ENCODE measurements around the gene VASH2. TPM values are rescaled to one million over a fixed set of nuclear protein-coding genes. Genes with fewer than 3 reads are reported as not detected.

The VASH2 gene
- total RNA-seq, 1 experiment from 2014 or later, result 3.2 TPM

GRCh38 chr1:212937034-212937433, 13.3 kb upstream of the VASH2 start:
- intact Hi-C loops (cut with micrococcal nuclease; ENCODE audit: unreplicated experiment), result no loop called here
- Histone ChIP-seq H3K36me3 (ENCODE audit: control insufficient read depth, insufficient read depth, low read length) (no peaks in the 10 kb centered on the region), H3K4me3 (ENCODE audit: low read depth, low read length) (no peak overlapping the region), H3K4me1 (no peaks in the 10 kb centered on the region; the same call in 1 of the 2 replicates), H3K27me3 (replicated peaks; ENCODE audit: control insufficient read depth, insufficient read depth, low read length) (no peaks in the 10 kb centered on the region), H3K9me3 (no peaks in the 10 kb centered on the region)
- Mint-ChIP-seq H3K27me3 (ENCODE audit: insufficient read depth, unreplicated experiment) (no peaks in the 10 kb centered on the region), H3K36me3 (ENCODE audit: insufficient read depth, unreplicated experiment) (no peaks in the 10 kb centered on the region), H3K27ac (ENCODE audit: unreplicated experiment) (no peak overlapping the region), H3K4me1 (ENCODE audit: low read depth, unreplicated experiment) (peaks cover 6% of the 10 kb centered on the region), H3K9me3 (ENCODE audit: unreplicated experiment) (no peaks in the 10 kb centered on the region), H3K4me3 (ENCODE audit: unreplicated experiment) (no peak overlapping the region)
- ChIA-PET POLR2A (no interaction called here), CTCF (no interaction called here)
- no peak for TF ChIP-seq CTCF (IDR thresholded peaks at IDR 0.05; ENCODE audit: insufficient read depth in 1 of 2, low read depth in 1 of 2, low read length in 1 of 2, severe bottlenecking in 1 of 2, unreplicated experiment in 1 of 2)
- no peak for DNase-seq
- BruUV-seq (replicated peaks), result no TSS peak

GRCh38 chr1:212938846-212939245, 11.5 kb upstream of the VASH2 start:
- no peak for TF ChIP-seq CTCF (IDR thresholded peaks at IDR 0.05; ENCODE audit: insufficient read depth in 1 of 2, low read depth in 1 of 2, low read length in 1 of 2, severe bottlenecking in 1 of 2, unreplicated experiment in 1 of 2)
- H3K4me1 Mint-ChIP-seq (ENCODE audit: low read depth, unreplicated experiment), result peaks cover 6% of the 10 kb centered on the region
- Histone ChIP-seq H3K4me3 (ENCODE audit: low read depth, low read length) (no peak overlapping the region), H3K36me3 (ENCODE audit: control insufficient read depth, insufficient read depth, low read length) (no peaks in the 10 kb centered on the region), H3K9me3 (no peaks in the 10 kb centered on the region), H3K4me1 (no peaks in the 10 kb centered on the region), H3K27me3 (replicated peaks; ENCODE audit: control insufficient read depth, insufficient read depth, low read length) (no peaks in the 10 kb centered on the region)
- no peaks in the 10 kb centered on the region for H3K27me3 Mint-ChIP-seq (ENCODE audit: insufficient read depth, unreplicated experiment)
- no peak overlapping the region for H3K27ac Mint-ChIP-seq (ENCODE audit: unreplicated experiment)
- ChIA-PET CTCF (no interaction called here), POLR2A (no interaction called here)
- BruUV-seq (replicated peaks), result no TSS peak
- no peak for DNase-seq
- intact Hi-C loops (cut with micrococcal nuclease; ENCODE audit: unreplicated experiment), result no loop called here
- H3K4me3 Mint-ChIP-seq (ENCODE audit: unreplicated experiment), result no peak overlapping the region
- H3K36me3 Mint-ChIP-seq (ENCODE audit: insufficient read depth, unreplicated experiment), result no peaks in the 10 kb centered on the region
- H3K9me3 Mint-ChIP-seq (ENCODE audit: unreplicated experiment), result no peaks in the 10 kb centered on the region

- BruUV-seq (replicated peaks), result no TSS peak
- CTCF ChIA-PET, result no interaction called here
- intact Hi-C loops (cut with micrococcal nuclease; ENCODE audit: unreplicated experiment), result no loop called here
- no peak overlapping the region for H3K27ac Mint-ChIP-seq (ENCODE audit: unreplicated experiment)
- Histone ChIP-seq H3K9me3 (no peaks in the 10 kb centered on the region), H3K4me1 (no peaks in the 10 kb centered on the region), H3K36me3 (ENCODE audit: control insufficient read depth, insufficient read depth, low read length) (no peaks in the 10 kb centered on the region), H3K27me3 (replicated peaks; ENCODE audit: control insufficient read depth, insufficient read depth, low read length) (no peaks in the 10 kb centered on the region), H3K4me3 (ENCODE audit: low read depth, low read length) (no peak overlapping the region)
- peaks cover 6% of the 10 kb centered on the region for H3K4me1 Mint-ChIP-seq (ENCODE audit: low read depth, unreplicated experiment)
- POLR2A ChIA-PET, result no interaction called here
- H3K9me3 Mint-ChIP-seq (ENCODE audit: unreplicated experiment), result no peaks in the 10 kb centered on the region
- no peaks in the 10 kb centered on the region for H3K36me3 Mint-ChIP-seq (ENCODE audit: insufficient read depth, unreplicated experiment)
- no peaks in the 10 kb centered on the region for H3K27me3 Mint-ChIP-seq (ENCODE audit: insufficient read depth, unreplicated experiment)
- no peak for DNase-seq
- no peak overlapping the region for H3K4me3 Mint-ChIP-seq (ENCODE audit: unreplicated experiment)
- no peak for TF ChIP-seq CTCF (IDR thresholded peaks at IDR 0.05; ENCODE audit: insufficient read depth in 1 of 2, low read depth in 1 of 2, low read length in 1 of 2, severe bottlenecking in 1 of 2, unreplicated experiment in 1 of 2)
These were observed 8.9 kb upstream of the VASH2 start for GRCh38 chr1:212941452-212941851.

All from Caco-2 (cell line).